H9 (cell line): ENCODE data around the gene DNMT3B. TPM values are rescaled to one million over a fixed set of nuclear protein-coding genes. Genes with fewer than 3 reads are reported as not detected.

Experiments used
- DNase-seq: peaks from one replicate; pipeline ENCODE4 v3.0.0-alpha.2; 2017
- H2AFZ ChIP-seq: one replicate; pipeline ENCODE4 v1.6.1; 2013; ENCODE audit warnings: mild to moderate bottlenecking, low read length, control low read depth, moderate library complexity
- H2AK5ac ChIP-seq: 2 replicates; pipeline ENCODE4 v1.6.1; 2013; ENCODE audit warnings: low read length, control low read depth, mixed read lengths; ENCODE audit not compliant: insufficient read length
- H2BK120ac ChIP-seq: one replicate; pipeline ENCODE4 v1.6.1; 2013; ENCODE audit warnings: low read depth, mild to moderate bottlenecking, low read length, control low read depth, inconsistent platforms; ENCODE audit not compliant: poor library complexity, severe bottlenecking
- H2BK12ac ChIP-seq: 2 replicates; pipeline ENCODE4 v1.6.1; 2013; ENCODE audit warnings: low read length, control low read depth, mixed read lengths, low read depth; ENCODE audit not compliant: insufficient read length
- H2BK15ac ChIP-seq: 2 replicates; pipeline ENCODE4 v1.6.1; 2013; ENCODE audit warnings: low read depth, low read length, control low read depth
- H2BK20ac ChIP-seq: one replicate; pipeline ENCODE4 v1.6.1; 2013; ENCODE audit warnings: low read depth, mild to moderate bottlenecking, low read length, control low read depth, inconsistent platforms; ENCODE audit not compliant: poor library complexity, severe bottlenecking
- H2BK5ac ChIP-seq: 2 replicates; pipeline ENCODE4 v1.6.1; 2013; ENCODE audit warnings: low read length, control low read depth, mixed read lengths; ENCODE audit not compliant: insufficient read length
- H3K14ac ChIP-seq: 2 replicates; pipeline ENCODE4 v1.6.1; 2013; ENCODE audit warnings: low read length, control low read depth; ENCODE audit not compliant: insufficient read depth
- H3K18ac ChIP-seq: 2 replicates; pipeline ENCODE4 v1.6.1; 2013; ENCODE audit warnings: low read depth, mild to moderate bottlenecking, mixed read lengths, low read length, control low read depth; ENCODE audit not compliant: insufficient read length
- H3K23ac ChIP-seq: 2 replicates; pipeline ENCODE4 v1.6.1; 2013; ENCODE audit warnings: low read length, control low read depth, mixed read lengths, low read depth; ENCODE audit not compliant: insufficient read length
- H3K23me2 ChIP-seq: 2 replicates; pipeline ENCODE4 v1.6.1; 2013; ENCODE audit warnings: low read depth, mild to moderate bottlenecking, mixed read lengths, low read length, control low read depth; ENCODE audit not compliant: insufficient read length, poor library complexity, severe bottlenecking
- H3K27ac ChIP-seq: 2 replicates; pipeline ENCODE4 v1.5.1; 2013; ENCODE audit warnings: low read length, control low read depth, mixed read lengths, low read depth; ENCODE audit not compliant: insufficient read length
- H3K27me3 ChIP-seq: 2 replicates; pipeline ENCODE4 v1.6.1; 2013; ENCODE audit warnings: low read length, control low read depth, inconsistent platforms; ENCODE audit not compliant: insufficient read depth
- H3K4ac ChIP-seq: 2 replicates; pipeline ENCODE4 v1.6.1; 2013; ENCODE audit warnings: low read depth, mild to moderate bottlenecking, control low read depth, inconsistent platforms, low read length, moderate library complexity
- H3K4me1 ChIP-seq: 2 replicates; pipeline ENCODE4 v1.6.1; 2013; ENCODE audit warnings: low read length, control low read depth, inconsistent platforms; ENCODE audit not compliant: insufficient read depth
- H3K4me2 ChIP-seq: 2 replicates; pipeline ENCODE4 v1.6.1; 2013; ENCODE audit warnings: low read length, control low read depth, mixed read lengths; ENCODE audit not compliant: insufficient read length, insufficient read depth
- H3K56ac ChIP-seq: 2 replicates; pipeline ENCODE4 v1.6.1; 2013; ENCODE audit warnings: low read depth, mild to moderate bottlenecking, mixed read lengths, low read length, control low read depth; ENCODE audit not compliant: insufficient read length
- H3K79me1 ChIP-seq: 2 replicates; pipeline ENCODE4 v1.6.1; 2013; ENCODE audit warnings: low read depth, mild to moderate bottlenecking, moderate library complexity, low read length, control low read depth, inconsistent platforms; ENCODE audit not compliant: insufficient read depth, poor library complexity, severe bottlenecking
- H3K79me2 ChIP-seq: 2 replicates; pipeline ENCODE4 v1.6.1; 2013; ENCODE audit warnings: low read length, control low read depth, inconsistent platforms; ENCODE audit not compliant: insufficient read depth
- H3K9ac ChIP-seq: 2 replicates; pipeline ENCODE4 v1.6.1; 2013; ENCODE audit warnings: low read length, control low read depth, mixed read lengths; ENCODE audit not compliant: insufficient read length; ENCODE audit errors: extremely low read depth
- H3K9me3 ChIP-seq: one replicate; pipeline ENCODE4 v1.6.1; 2013; ENCODE audit warnings: low read depth, low read length, inconsistent platforms; ENCODE audit not compliant: control insufficient read depth
- H3T11ph ChIP-seq: one replicate; pipeline ENCODE4 v1.6.1; 2013; ENCODE audit warnings: mild to moderate bottlenecking, low read length, control low read depth, inconsistent platforms
- H4K20me1 ChIP-seq: one replicate; pipeline ENCODE4 v1.6.1; 2013; ENCODE audit not compliant: control insufficient read depth, insufficient read length, insufficient read depth
- H4K5ac ChIP-seq: 2 replicates; pipeline ENCODE4 v1.6.1; 2013; ENCODE audit warnings: low read depth, mild to moderate bottlenecking, mixed read lengths, low read length, control low read depth; ENCODE audit not compliant: insufficient read length
- H4K8ac ChIP-seq: replicated peaks from 2 replicates; pipeline ENCODE4 v1.6.1; 2013; ENCODE audit warnings: low read length, control low read depth, mixed read lengths, low read depth; ENCODE audit not compliant: insufficient read length
- H4K91ac ChIP-seq: 2 replicates; pipeline ENCODE4 v1.6.1; 2013; ENCODE audit warnings: low read depth, mild to moderate bottlenecking, moderate library complexity, mixed read lengths, low read length, control low read depth; ENCODE audit not compliant: insufficient read length
- H3K27ac Mint-ChIP-seq, 3 experiments: 2 replicates in 2 of 3; 3 replicates in 1 of 3; pipeline ENCODE4 v1.8.0; 2020 to 2021; ENCODE audit warnings: mixed read lengths in 3 of 3, mild to moderate bottlenecking in 1 of 3, moderate library complexity in 1 of 3
- H3K27me3 Mint-ChIP-seq: 2 replicates; pipeline ENCODE4 v1.8.0; 2021; ENCODE audit warnings: low read depth, mild to moderate bottlenecking, moderate library complexity, mixed read lengths
- H3K36me3 Mint-ChIP-seq, 3 experiments: 2 replicates in 2 of 3; 3 replicates in 1 of 3; pipeline ENCODE4 v1.8.0; 2020 to 2021; ENCODE audit warnings: low read depth in 3 of 3, mixed read lengths in 3 of 3; ENCODE audit not compliant: insufficient read depth in 1 of 3
- H3K4me1 Mint-ChIP-seq, 2 experiments: 2 replicates each; pipeline ENCODE4 v1.8.0; 2020; ENCODE audit warnings: mixed read lengths in 2 of 2
- H3K4me3 Mint-ChIP-seq, 2 experiments: 2 replicates in 1 of 2; 3 replicates in 1 of 2; pipeline ENCODE4 v1.8.0; 2020 to 2021; ENCODE audit warnings: mild to moderate bottlenecking in 2 of 2, mixed read lengths in 2 of 2, moderate library complexity in 1 of 2
- H3K9me3 Mint-ChIP-seq, 2 experiments: 2 replicates in 1 of 2; 3 replicates in 1 of 2; pipeline ENCODE4 v1.8.0; 2020; ENCODE audit warnings: mild to moderate bottlenecking in 2 of 2, mixed read lengths in 2 of 2, moderate library complexity in 1 of 2
- WGBS: extraction: QIAGEN DNeasy Blood & Tissue Kit; methylation state at CpG from one replicate; pipeline ENCODE4 v1.1.7; 2013; ENCODE audit warnings: missing lambda C conversion rate, low lambda C conversion rate, mixed read lengths; ENCODE audit not compliant: insufficient read length; ENCODE audit errors: extremely low coverage; 5-methylcytosine and 5-hydroxymethylcytosine counted together
- total RNA-seq: library from RNA; stranded (reverse); gene quantifications from 2 replicates; pipeline ENCODE4 v1.2.1, GENCODE V29; 2021
- TF ChIP-seq, protein P1 (sequence below): fragments of 200-600 bp; sonication (generic); conservative IDR thresholded peaks from 3 replicates; pipeline ENCODE4 v1.8.0; 2021; ENCODE audit warnings: antibody characterized with exemption, mild to moderate bottlenecking

DNMT3B gene
- total RNA-seq, 1 experiment from 2014 or later, result 980 TPM

DNA sequence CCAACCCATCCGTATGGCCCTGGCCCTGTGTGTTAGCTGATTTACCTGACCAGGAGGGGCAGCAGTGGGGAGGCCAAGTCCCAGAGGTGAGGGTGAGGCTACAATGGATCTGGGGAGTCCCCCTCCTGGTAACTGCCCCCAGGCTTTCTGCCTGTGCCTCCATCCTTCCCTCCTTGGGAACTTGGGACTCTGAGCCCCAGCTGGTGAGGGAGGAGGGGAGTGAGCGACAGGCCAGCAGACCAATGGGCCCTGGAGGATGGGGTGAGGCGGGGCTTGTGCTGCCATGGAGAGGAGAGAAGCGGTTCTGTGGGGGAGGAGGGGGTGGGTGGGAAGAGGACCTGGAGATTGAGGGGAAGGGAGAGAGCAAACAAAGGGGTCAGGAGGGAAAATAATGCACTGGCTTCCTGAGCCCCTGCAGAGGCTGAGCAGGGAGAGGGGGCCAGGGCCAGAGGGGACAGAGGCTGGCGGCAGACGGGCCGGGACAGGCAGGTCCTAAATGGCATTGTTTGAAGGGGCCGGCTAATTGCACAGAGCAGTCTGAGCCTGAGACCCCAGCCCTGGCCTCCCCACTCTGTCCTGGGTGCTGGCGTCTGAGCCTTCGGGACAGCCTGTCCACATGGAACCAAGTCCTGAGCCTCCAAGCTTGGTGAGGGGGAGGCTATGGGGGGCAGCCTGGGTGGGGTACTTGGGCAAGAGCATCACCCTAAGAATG, 17.5 kb downstream of the DNMT3B start:
- no peak overlapping the region for H3K27ac ChIP-seq
- Mint-ChIP-seq H3K9me3 (no peaks in the 10 kb centered on the region), H3K4me1 (peaks cover 60 to 72% of the 10 kb centered on the region in 2 experiments), H3K4me3 (peak overlapping the region in 1 of 2 experiments; percentile 46; a peak in 3 of 5 replicates), H3K27me3 (no peaks in the 10 kb centered on the region; the same call in 1 of the 2 replicates), H3K36me3 (peaks cover 59 to 96% (median 79%) of the 10 kb centered on the region in 3 experiments), H3K27ac (peak overlapping the region; percentile 80 to 86 (median 80); a peak in 6 of 7 replicates)
- no peaks in the 10 kb centered on the region for H3K23me2 ChIP-seq
- peaks cover 3% of the 10 kb centered on the region for H3K79me1 ChIP-seq
- no peak overlapping the region for H2AK5ac ChIP-seq
- no peaks in the 10 kb centered on the region for H3K27me3 ChIP-seq
- TF ChIP-seq, protein P1, sequence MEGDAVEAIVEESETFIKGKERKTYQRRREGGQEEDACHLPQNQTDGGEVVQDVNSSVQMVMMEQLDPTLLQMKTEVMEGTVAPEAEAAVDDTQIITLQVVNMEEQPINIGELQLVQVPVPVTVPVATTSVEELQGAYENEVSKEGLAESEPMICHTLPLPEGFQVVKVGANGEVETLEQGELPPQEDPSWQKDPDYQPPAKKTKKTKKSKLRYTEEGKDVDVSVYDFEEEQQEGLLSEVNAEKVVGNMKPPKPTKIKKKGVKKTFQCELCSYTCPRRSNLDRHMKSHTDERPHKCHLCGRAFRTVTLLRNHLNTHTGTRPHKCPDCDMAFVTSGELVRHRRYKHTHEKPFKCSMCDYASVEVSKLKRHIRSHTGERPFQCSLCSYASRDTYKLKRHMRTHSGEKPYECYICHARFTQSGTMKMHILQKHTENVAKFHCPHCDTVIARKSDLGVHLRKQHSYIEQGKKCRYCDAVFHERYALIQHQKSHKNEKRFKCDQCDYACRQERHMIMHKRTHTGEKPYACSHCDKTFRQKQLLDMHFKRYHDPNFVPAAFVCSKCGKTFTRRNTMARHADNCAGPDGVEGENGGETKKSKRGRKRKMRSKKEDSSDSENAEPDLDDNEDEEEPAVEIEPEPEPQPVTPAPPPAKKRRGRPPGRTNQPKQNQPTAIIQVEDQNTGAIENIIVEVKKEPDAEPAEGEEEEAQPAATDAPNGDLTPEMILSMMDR, result peak; percentile 39; the same call in 2 of the 3 replicates
- H2BK15ac ChIP-seq, result no peak overlapping the region
- no peak overlapping the region for H3K56ac ChIP-seq
- peaks cover 3% of the 10 kb centered on the region; the same call in 1 of the 2 replicates for H3K4me1 ChIP-seq
- WGBS, result no CpG with 5 or more reads among the region's 10 CpGs
- H4K8ac ChIP-seq, result no peak overlapping the region
- H3K4ac ChIP-seq, result no peak overlapping the region
- H4K91ac ChIP-seq, result no peak overlapping the region
- peaks cover 35% of the 10 kb centered on the region; the same call in 1 of the 2 replicates for H3K79me2 ChIP-seq
- H4K20me1 ChIP-seq, result peaks cover 2% of the 10 kb centered on the region
- H3K18ac ChIP-seq, result no peak overlapping the region
- no peak overlapping the region for H3K9ac ChIP-seq
- H3K9me3 ChIP-seq, result no peaks in the 10 kb centered on the region
- no peak overlapping the region for H2BK120ac ChIP-seq
- H2AFZ ChIP-seq, result no peak overlapping the region
- H3K4me2 ChIP-seq, result no peak overlapping the region
- H2BK5ac ChIP-seq, result no peak overlapping the region
- H3K14ac ChIP-seq, result no peak overlapping the region
- H3K23ac ChIP-seq, result no peak overlapping the region
- no peak overlapping the region for H3T11ph ChIP-seq
- H2BK12ac ChIP-seq, result no peak overlapping the region
- no peak overlapping the region for H2BK20ac ChIP-seq
- H4K5ac ChIP-seq, result no peak overlapping the region
- DNase-seq, result peak; percentile 74
